Thoracic aorta (tissue), 2 donors: ENCODE data around the gene DIP2C. TPM values are rescaled to one million over a fixed set of nuclear protein-coding genes. Genes with fewer than 3 reads are reported as not detected.
A peak's percentile ranks its signal among the peaks of the same experiment; 100 is the strongest.
"Not testable (repeated sequence)": the region's sequence is repeated elsewhere in the genome, so short reads cannot be mapped to it uniquely, and the experiment has no call there.

ENCODE experiments used
- ATAC-seq: fragments of 150-250 bp; one replicate; pipeline ENCODE4 v1.8.0; 2017; ENCODE audit warnings: low read depth; ENCODE audit not compliant: insufficient number of reproducible peaks, low FRiP score
- DNase-seq: peaks from one replicate; pipeline ENCODE4 v3.0.0-alpha.2; 2020; ENCODE audit warnings: low spot score
- H3K27ac ChIP-seq, 2 donors: fragments of 200-600 bp; sonication (generic); 1 replicate in 1 of 2; 2 replicates in 1 of 2; pipeline ENCODE4 v1.5.1; 2016; ENCODE audit warnings: mild to moderate bottlenecking in 2 of 2, moderate library complexity in 2 of 2
- H3K27me3 ChIP-seq: fragments of 200-600 bp; sonication (generic); replicated peaks from 2 replicates; pipeline ENCODE4 v1.6.0; 2016; ENCODE audit warnings: mild to moderate bottlenecking; ENCODE audit not compliant: insufficient read depth
- H3K36me3 ChIP-seq: fragments of 200-600 bp; sonication (generic); one replicate; pipeline ENCODE4 v1.5.1; 2016
- H3K4me1 ChIP-seq, 2 donors: fragments of 200-600 bp; sonication (generic); 1 replicate in 1 of 2; 2 replicates in 1 of 2; pipeline versions ENCODE4 v1.5.1 to v1.6.0; 2016; ENCODE audit warnings: low read depth in 2 of 2, mild to moderate bottlenecking in 1 of 2; ENCODE audit not compliant: control insufficient read depth in 1 of 2
- H3K4me3 ChIP-seq: fragments of 200-600 bp; sonication (generic); 2 replicates; pipeline ENCODE4 v1.5.1; 2016; ENCODE audit warnings: mild to moderate bottlenecking
- H3K9me3 ChIP-seq: fragments of 200-600 bp; sonication (generic); 2 replicates; pipeline ENCODE4 v1.5.1; 2016
- total RNA-seq, 2 donors: library from RNA; depleted of rRNA; stranded (reverse); fragments of >200 nt; gene quantifications; one replicate each; pipeline versions ENCODE4 v1.1.0 to v1.2.3, GENCODE V29; 2016
- TF ChIP-seq, protein P1 (sequence below): fragments of 200-600 bp; sonication (generic); IDR thresholded peaks from one replicate; pipeline ENCODE4 v1.5.1; 2019; ENCODE audit warnings: antibody characterized with exemption

The DIP2C gene
- total RNA-seq, 2 donors from 2014 or later: 36.8 to 44.0 TPM

GRCh38 chr10:635088-635861 lies 54.2 kb downstream of the DIP2C start:
- Histone ChIP-seq H3K27ac (no peak overlapping the region), H3K27me3 (no peaks in the 10 kb centered on the region), H3K36me3 (no peaks in the 10 kb centered on the region), H3K4me1 (peaks cover 11 to 16% of the 10 kb centered on the region in 2 donors), H3K4me3 (no peak overlapping the region), H3K9me3 (no peaks in the 10 kb centered on the region)
- TF ChIP-seq, protein P1, sequence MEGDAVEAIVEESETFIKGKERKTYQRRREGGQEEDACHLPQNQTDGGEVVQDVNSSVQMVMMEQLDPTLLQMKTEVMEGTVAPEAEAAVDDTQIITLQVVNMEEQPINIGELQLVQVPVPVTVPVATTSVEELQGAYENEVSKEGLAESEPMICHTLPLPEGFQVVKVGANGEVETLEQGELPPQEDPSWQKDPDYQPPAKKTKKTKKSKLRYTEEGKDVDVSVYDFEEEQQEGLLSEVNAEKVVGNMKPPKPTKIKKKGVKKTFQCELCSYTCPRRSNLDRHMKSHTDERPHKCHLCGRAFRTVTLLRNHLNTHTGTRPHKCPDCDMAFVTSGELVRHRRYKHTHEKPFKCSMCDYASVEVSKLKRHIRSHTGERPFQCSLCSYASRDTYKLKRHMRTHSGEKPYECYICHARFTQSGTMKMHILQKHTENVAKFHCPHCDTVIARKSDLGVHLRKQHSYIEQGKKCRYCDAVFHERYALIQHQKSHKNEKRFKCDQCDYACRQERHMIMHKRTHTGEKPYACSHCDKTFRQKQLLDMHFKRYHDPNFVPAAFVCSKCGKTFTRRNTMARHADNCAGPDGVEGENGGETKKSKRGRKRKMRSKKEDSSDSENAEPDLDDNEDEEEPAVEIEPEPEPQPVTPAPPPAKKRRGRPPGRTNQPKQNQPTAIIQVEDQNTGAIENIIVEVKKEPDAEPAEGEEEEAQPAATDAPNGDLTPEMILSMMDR: no peak
- DNase-seq (no peak), ATAC-seq (no peak)

- H3K27me3 ChIP-seq: no peaks in the 10 kb centered on the region
- TF ChIP-seq, protein P1: no peak
- no peaks in the 10 kb centered on the region for H3K36me3 ChIP-seq
- DNase-seq: no peak
- no peak for ATAC-seq
- no peaks in the 10 kb centered on the region for H3K9me3 ChIP-seq
- H3K27ac ChIP-seq: no peak overlapping the region
- H3K4me1 ChIP-seq: peaks cover 11 to 16% of the 10 kb centered on the region in 2 donors
- no peak overlapping the region for H3K4me3 ChIP-seq
These were observed 55.2 kb downstream of the DIP2C start for GRCh38 chr10:634256-634655.

DNA sequence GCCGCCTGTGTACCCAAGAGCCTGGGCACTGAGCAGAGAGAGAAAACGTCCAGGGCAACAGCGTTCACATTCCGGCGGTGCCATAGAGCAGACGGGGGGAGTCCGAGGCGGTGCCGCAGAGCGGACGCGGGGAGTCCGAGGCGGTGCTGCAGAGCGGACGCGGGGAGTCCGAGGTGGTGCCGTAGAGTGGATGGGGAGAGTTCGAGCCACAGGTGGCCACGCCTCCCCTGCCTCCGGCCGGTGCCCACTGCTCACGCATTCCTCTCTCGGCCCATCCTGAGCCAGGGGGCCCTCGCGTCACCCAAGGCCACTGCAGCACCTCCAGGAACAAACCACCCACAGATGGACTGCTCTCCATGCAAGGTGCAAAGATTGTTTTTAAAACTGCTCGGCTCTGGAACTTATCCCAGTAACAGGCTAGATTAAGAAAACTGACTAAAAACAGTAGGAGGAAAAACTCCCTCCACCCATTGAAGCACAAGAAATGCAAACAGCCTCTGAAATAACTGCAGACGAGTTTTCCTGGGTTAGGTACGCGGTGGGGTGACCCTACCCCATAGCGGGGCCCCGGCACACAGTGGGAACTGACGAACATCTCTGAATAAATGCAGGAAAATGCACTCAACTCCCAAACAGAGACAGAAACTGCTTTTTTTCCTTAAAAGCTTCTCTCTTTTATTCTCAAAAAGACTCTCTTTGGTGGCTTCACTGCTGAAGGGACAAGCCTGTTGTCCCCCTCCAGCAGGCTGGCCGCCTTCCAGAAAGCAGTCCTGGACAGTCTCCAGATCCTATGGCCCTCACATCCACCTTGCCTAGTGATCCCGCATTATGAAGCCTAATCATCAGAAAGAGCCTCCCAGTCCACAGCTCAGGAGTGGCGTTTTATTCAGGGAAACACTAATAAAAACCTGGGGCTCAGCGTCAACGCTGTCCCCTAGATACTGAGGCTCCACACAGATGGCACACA lies 55.9 kb downstream of the DIP2C start:
- DNase-seq (no peak), ATAC-seq (no peak)
- Histone ChIP-seq H3K4me3 (peak overlapping the region; percentile 29), H3K9me3 (no peaks in the 10 kb centered on the region), H3K4me1 (peaks cover 11 to 16% of the 10 kb centered on the region in 2 donors), H3K36me3 (no peaks in the 10 kb centered on the region), H3K27me3 (no peaks in the 10 kb centered on the region), H3K27ac (peak overlapping the region in 1 of 2 donors; percentile 12)
- TF ChIP-seq, protein P1: no peak

DNA sequence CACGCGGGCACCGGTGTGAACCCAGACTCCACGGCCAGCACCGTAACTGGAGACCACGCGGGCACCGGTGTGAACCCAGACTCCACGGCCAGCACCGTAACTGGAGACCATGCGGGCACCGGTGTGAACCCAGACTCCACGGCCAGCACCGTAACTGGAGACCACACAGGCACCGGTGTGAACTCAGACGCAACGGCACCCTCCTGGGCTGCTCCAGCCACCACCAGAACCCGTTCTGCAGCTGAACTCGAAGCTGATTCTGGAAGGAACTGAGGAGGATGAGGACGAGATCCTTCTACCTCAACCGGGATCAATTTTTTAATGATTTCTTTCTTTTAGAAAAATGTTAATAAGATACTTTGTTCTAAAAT lies 56.7 kb downstream of the DIP2C start:
- H3K27me3 ChIP-seq, H3K36me3 ChIP-seq, DNase-seq, H3K27ac ChIP-seq, H3K9me3 ChIP-seq, ATAC-seq, H3K4me3 ChIP-seq: not testable (repeated sequence)
- peaks cover 11 to 16% of the 10 kb centered on the region in 2 donors for H3K4me1 ChIP-seq

- not testable (repeated sequence) for H3K4me3 ChIP-seq, H3K27me3 ChIP-seq, H3K36me3 ChIP-seq, H3K9me3 ChIP-seq, DNase-seq, ATAC-seq, H3K27ac ChIP-seq
- peaks cover 11 to 16% of the 10 kb centered on the region in 2 donors for H3K4me1 ChIP-seq
These were observed 57.2 kb downstream of the DIP2C start for GRCh38 chr10:632155-632806.
